Measurements from ENCODE around the gene OR4D1. TPM values are rescaled to one million over a fixed set of nuclear protein-coding genes. Genes with fewer than 3 reads are reported as not detected.

OR4D1 gene
- total RNA-seq, 2 experiments from 2014 or later, result 0.83 to 0.88 TPM

DNA sequence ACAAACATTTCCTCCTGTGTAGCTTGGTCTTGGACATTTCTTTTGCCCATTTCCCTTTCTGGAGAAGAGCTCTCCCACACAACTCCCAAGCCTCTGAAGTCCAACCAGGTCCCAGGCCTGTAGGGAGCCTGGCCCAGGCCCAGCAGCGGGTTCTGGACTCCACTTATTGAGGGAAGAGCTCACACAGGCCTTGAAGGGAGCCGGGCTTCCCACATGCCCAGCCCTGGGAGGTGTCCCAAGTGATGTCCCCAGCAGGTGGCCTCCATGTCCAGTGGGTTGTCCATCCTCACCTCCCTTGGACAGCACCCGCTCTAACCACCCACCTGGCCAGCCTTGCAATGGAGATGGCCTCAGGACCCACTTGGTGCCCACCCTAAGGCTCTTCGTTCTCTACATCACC, 38.4 kb downstream of the OR4D1 start:
- H3K4me1 Mint-ChIP-seq, result peaks cover 3% of the 10 kb centered on the region
- no peak overlapping the region for H3K27ac Mint-ChIP-seq
- no peak for DNase-seq
- no peaks in the 10 kb centered on the region for H3K9me3 Mint-ChIP-seq
- POLR2A ChIA-PET, result no interaction called here
- peaks cover 10% of the 10 kb centered on the region for H3K27me3 Mint-ChIP-seq
- H3K4me3 Mint-ChIP-seq, result no peak overlapping the region
- CTCF ChIA-PET, result interaction anchor here (2.3 kb wide), 1 partner anchor 14 kb away, joined by 5 read pairs; no protein-coding TSS in a partner anchor
- H3K36me3 Mint-ChIP-seq (ENCODE audit: low read depth), result no peaks in the 10 kb centered on the region

- POLR2A ChIA-PET, result no interaction called here
- no peak overlapping the region for H3K4me3 Mint-ChIP-seq
- H3K4me1 Mint-ChIP-seq, result peaks cover 3% of the 10 kb centered on the region
- DNase-seq, result no peak
- H3K27me3 Mint-ChIP-seq, result peaks cover 10% of the 10 kb centered on the region
- H3K27ac Mint-ChIP-seq, result no peak overlapping the region
- CTCF ChIA-PET, result interaction anchor here (2.3 kb wide), 1 partner anchor 14 kb away, joined by 5 read pairs; no protein-coding TSS in a partner anchor
- H3K36me3 Mint-ChIP-seq (ENCODE audit: low read depth), result no peaks in the 10 kb centered on the region
- H3K9me3 Mint-ChIP-seq, result no peaks in the 10 kb centered on the region
These were observed 38.9 kb downstream of the OR4D1 start for GRCh38 chr17:58187063-58187462.

GRCh38 chr17:58187675-58188074, 39.5 kb downstream of the OR4D1 start:
- Mint-ChIP-seq H3K36me3 (ENCODE audit: low read depth) (no peaks in the 10 kb centered on the region), H3K4me1 (peaks cover 3% of the 10 kb centered on the region), H3K9me3 (no peaks in the 10 kb centered on the region), H3K27me3 (peaks cover 10% of the 10 kb centered on the region), H3K4me3 (no peak overlapping the region), H3K27ac (no peak overlapping the region)
- ChIA-PET CTCF (no interaction called here), POLR2A (no interaction called here)
- DNase-seq, result no peak

- CTCF ChIA-PET, result no interaction called here
- Mint-ChIP-seq H3K9me3 (no peaks in the 10 kb centered on the region), H3K27ac (no peak overlapping the region), H3K4me1 (peaks cover 3% of the 10 kb centered on the region), H3K27me3 (peaks cover 10% of the 10 kb centered on the region), H3K36me3 (ENCODE audit: low read depth) (no peaks in the 10 kb centered on the region), H3K4me3 (no peak overlapping the region)
- no peak for DNase-seq
- POLR2A ChIA-PET, result no interaction called here
These were observed 41.4 kb downstream of the OR4D1 start for GRCh38 chr17:58189436-58190146.

DNA sequence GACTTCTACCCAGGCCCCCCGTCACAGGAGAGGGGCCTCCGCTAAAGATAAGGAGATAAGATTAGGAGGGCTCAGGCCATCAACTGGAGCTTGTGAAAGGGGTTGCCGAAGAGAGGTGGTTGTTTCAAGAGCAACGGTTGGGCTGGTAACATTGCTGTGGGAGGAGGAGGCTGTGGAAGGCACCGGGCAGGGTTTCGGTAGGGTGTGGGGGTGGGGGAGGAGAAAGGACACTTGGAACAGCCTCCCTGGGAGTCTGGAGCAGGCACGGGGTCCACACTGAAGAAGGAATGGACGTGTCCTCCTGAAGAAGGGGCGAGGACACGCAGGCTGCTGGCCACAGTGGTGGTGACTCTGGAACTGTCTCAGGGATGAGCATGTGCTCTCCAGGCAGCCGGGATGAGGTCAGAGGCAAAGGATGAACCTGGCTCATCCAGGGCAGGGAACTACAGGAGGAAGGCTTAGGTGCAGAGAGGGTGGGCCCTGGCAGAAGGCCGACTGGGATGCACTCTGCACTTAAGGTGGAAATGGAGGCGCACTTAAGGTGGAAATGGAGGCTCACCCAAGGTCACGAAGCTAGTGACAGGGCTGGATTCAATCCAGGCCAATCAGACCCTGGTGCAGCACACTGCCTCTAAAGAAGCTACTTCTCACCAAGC, 43.2 kb downstream of the OR4D1 start:
- no peaks in the 10 kb centered on the region for H3K9me3 Mint-ChIP-seq
- POLR2A ChIA-PET, result no interaction called here
- H3K36me3 Mint-ChIP-seq (ENCODE audit: low read depth), result no peaks in the 10 kb centered on the region
- no peak overlapping the region for H3K4me3 Mint-ChIP-seq
- H3K27ac Mint-ChIP-seq, result no peak overlapping the region
- CTCF ChIA-PET, result interaction anchor here (1.1 to 1.7 kb wide), 2 partner anchors 10 to 19 kb away, joined by 3 to 6 read pairs; no protein-coding TSS in a partner anchor
- DNase-seq, result no peak
- peaks cover 10% of the 10 kb centered on the region for H3K27me3 Mint-ChIP-seq
- H3K4me1 Mint-ChIP-seq, result no peaks in the 10 kb centered on the region

GRCh38 chr17:58192612-58193011, 44.4 kb downstream of the OR4D1 start, which contains the start of gene EPX:
EPX (plus strand) TSS chr17:58192726; CDS start chr17:58192847, 121 bp downstream.
- Mint-ChIP-seq H3K36me3 (ENCODE audit: low read depth) (no peaks in the 10 kb centered on the region), H3K27me3 (peaks cover 9% of the 10 kb centered on the region), H3K9me3 (no peaks in the 10 kb centered on the region), H3K27ac (no peak within 1 kb of the TSS), H3K4me3 (no peak within 1 kb of the TSS), H3K4me1 (no peaks in the 10 kb centered on the region)
- CTCF ChIA-PET, result interaction anchor here (1.7 kb wide), 1 partner anchor 8 kb away, joined by 6 read pairs; no protein-coding TSS in a partner anchor
- POLR2A ChIA-PET, result no interaction called here
- DNase-seq, result no peak

DNA sequence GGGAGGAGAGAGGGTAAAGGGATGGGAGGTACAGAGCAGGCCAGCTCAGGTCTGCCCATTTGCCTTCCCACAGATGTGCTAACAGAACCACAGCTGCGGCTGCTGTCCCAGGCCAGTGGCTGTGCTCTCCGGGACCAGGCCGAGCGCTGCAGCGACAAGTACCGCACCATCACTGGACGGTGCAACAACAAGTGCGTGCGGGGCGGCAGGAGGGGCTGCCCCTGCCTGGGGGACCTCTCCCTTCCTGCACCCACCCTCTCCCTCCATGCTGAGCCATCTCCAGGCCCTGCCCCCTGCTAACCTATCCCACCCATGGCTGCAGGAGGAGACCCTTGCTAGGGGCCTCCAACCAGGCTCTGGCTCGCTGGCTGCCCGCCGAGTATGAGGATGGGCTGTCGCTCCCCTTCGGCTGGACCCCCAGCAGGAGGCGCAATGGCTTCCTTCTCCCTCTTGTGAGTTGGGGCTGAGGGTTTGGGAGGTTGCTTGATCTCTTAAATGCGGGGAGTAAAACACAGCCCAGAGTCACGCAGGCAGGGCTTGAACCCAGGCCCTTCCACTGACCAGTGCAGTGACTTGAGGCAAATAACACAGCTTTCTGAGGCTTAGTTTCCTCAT, 45.6 kb downstream of the OR4D1 start:
- POLR2A ChIA-PET, result no interaction called here

DNA sequence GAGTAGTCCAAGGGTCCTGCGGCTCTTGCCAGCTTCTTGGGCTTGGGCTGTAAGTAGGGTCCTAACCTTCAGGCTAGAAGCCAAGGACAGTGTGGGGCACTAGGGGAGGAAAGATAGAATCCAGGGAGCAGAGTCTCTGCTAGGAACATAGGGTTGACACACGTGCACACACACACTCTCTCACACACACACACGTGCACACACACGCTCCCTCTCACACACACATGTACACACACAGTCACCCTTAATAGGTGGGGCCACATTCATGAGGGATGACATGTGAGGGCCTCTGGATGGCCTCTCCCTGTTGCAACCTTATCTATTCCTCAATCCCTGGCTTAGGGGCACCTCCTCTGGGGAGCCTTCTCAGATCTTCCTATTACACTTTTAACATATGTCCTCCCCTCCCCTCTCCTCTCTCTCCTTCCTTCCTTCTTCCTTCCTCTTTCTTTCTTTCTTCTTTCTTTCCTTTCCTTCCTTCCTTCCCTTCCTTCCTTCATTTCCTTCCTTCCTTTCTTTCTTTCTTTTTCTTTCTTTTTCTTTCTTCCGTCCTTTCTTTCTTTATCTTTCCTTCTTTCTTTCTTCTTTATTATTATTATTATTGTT, 47.4 kb downstream of the OR4D1 start:
- Mint-ChIP-seq H3K27me3 (peaks cover 11% of the 10 kb centered on the region), H3K4me1 (no peaks in the 10 kb centered on the region), H3K36me3 (ENCODE audit: low read depth) (no peaks in the 10 kb centered on the region), H3K9me3 (no peaks in the 10 kb centered on the region), H3K4me3 (no peak overlapping the region), H3K27ac (no peak overlapping the region)
- CTCF ChIA-PET, result no interaction called here
- no peak for DNase-seq
- POLR2A ChIA-PET, result no interaction called here

More for the DNA sequence above, 45.6 kb downstream of the OR4D1 start:
- DNase-seq, result no peak
- Mint-ChIP-seq H3K4me3 (no peak overlapping the region), H3K27me3 (peaks cover 11% of the 10 kb centered on the region), H3K4me1 (no peaks in the 10 kb centered on the region), H3K27ac (no peak overlapping the region), H3K9me3 (no peaks in the 10 kb centered on the region), H3K36me3 (ENCODE audit: low read depth) (no peaks in the 10 kb centered on the region)
- CTCF ChIA-PET, result no interaction called here

DNA sequence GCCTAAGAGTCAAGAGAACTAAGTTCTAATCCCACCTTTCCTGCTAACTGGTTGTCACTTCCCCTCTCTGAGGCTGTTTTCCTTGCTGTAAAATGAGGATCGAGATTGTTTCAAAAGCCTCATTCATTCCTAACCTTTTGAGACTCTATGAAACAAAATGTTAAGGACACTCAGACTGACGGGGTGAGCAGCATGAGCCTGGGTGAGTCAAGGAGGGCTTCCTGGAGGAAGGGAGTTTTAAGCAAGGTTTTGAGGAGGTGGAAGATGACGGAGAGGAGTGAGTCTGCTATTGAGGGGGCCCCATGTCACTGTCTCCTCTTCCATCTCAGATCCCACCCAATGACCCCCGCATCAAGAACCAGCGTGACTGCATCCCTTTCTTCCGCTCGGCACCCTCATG, 48.4 kb downstream of the OR4D1 start:
- POLR2A ChIA-PET, result no interaction called here
- Mint-ChIP-seq H3K4me1 (no peaks in the 10 kb centered on the region), H3K4me3 (no peak overlapping the region), H3K36me3 (ENCODE audit: low read depth) (no peaks in the 10 kb centered on the region), H3K27ac (no peak overlapping the region), H3K27me3 (peaks cover 9% of the 10 kb centered on the region), H3K9me3 (no peaks in the 10 kb centered on the region)
- DNase-seq, result no peak
- CTCF ChIA-PET, result no interaction called here

DNA sequence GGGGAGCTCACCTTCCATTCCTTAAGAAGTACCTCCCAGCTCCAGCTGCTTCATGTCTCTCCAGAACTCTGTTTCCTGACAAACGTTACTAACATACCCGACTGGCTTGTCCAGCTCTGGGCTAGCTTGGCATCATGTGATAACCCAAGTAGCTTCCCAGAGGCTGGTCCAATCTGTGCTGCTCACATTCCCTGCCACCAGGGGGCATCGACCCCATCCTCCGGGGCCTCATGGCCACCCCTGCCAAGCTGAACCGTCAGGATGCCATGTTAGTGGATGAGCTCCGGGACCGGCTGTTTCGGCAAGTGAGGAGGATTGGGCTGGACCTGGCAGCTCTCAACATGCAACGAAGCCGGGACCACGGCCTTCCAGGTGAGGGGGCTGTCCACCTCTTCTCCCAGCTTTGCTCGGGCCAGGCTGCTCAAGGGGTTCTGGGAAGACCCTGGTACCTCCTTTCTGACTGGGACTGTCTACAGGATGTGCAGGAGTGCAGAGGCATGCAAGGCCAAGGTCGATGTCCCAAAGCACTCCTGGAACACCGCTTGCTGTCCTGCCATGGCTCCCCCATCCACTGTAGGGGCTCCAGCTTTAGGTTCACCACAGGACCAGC, 51.9 kb downstream of the OR4D1 start:
- Mint-ChIP-seq H3K4me3 (no peak overlapping the region), H3K27me3 (peaks cover 9% of the 10 kb centered on the region), H3K4me1 (no peaks in the 10 kb centered on the region), H3K27ac (no peak overlapping the region), H3K9me3 (no peaks in the 10 kb centered on the region), H3K36me3 (ENCODE audit: low read depth) (no peaks in the 10 kb centered on the region)
- CTCF ChIA-PET, result interaction anchor here (0.6 to 3.9 kb wide), 26 partner anchors 8 to 493 kb away, joined by 3 to 25 read pairs (median 5); partner anchors contain the start of genes EPX, HSF5, MKS1 and RAD51C
- POLR2A ChIA-PET, result interaction anchor here (0.7 to 1.8 kb wide), 2 partner anchors 9 to 20 kb away, joined by 3 to 4 read pairs; no protein-coding TSS in a partner anchor
- DNase-seq, result peak; percentile 63

GRCh38 chr17:58202859-58203258, 54.7 kb downstream of the OR4D1 start:
- CTCF ChIA-PET, result interaction anchor here (2.5 to 3.9 kb wide), 2 partner anchors 9 to 215 kb away, joined by 5 to 25 read pairs; partner anchors contain the start of gene RNF43
- no peaks in the 10 kb centered on the region for H3K9me3 Mint-ChIP-seq
- peaks cover 6% of the 10 kb centered on the region for H3K27me3 Mint-ChIP-seq
- DNase-seq, result no peak
- no peaks in the 10 kb centered on the region for H3K4me1 Mint-ChIP-seq
- no peak overlapping the region for H3K4me3 Mint-ChIP-seq
- no peak overlapping the region for H3K27ac Mint-ChIP-seq
- POLR2A ChIA-PET, result no interaction called here
- no peaks in the 10 kb centered on the region for H3K36me3 Mint-ChIP-seq (ENCODE audit: low read depth)

- Mint-ChIP-seq H3K27me3 (no peaks in the 10 kb centered on the region), H3K36me3 (ENCODE audit: low read depth) (peaks cover 3% of the 10 kb centered on the region), H3K27ac (no peak overlapping the region), H3K4me1 (no peaks in the 10 kb centered on the region), H3K4me3 (no peak overlapping the region), H3K9me3 (no peaks in the 10 kb centered on the region)
- CTCF ChIA-PET, result no interaction called here
- no peak for DNase-seq
- POLR2A ChIA-PET, result no interaction called here
These were observed 56.6 kb downstream of the OR4D1 start for GRCh38 chr17:58204796-58205195.

- CTCF ChIA-PET, result no interaction called here
- no peak overlapping the region for H3K4me3 Mint-ChIP-seq
- no peaks in the 10 kb centered on the region for H3K9me3 Mint-ChIP-seq
- H3K4me1 Mint-ChIP-seq, result peaks cover 5% of the 10 kb centered on the region
- peaks cover 7% of the 10 kb centered on the region for H3K36me3 Mint-ChIP-seq (ENCODE audit: low read depth)
- POLR2A ChIA-PET, result no interaction called here
- no peak for DNase-seq
- no peak overlapping the region for H3K27ac Mint-ChIP-seq
- no peaks in the 10 kb centered on the region for H3K27me3 Mint-ChIP-seq
These were observed 57.8 kb downstream of the OR4D1 start for GRCh38 chr17:58205936-58206335.

Measured in activated CD4-positive, alpha-beta memory T cell treated with anti-CD3 and anti-CD28 coated beads, Interleukin-2, amount 10 ng/mL, durations not matched to agents 7 days and 5 days (primary cell).